K562 (cell line): ENCODE results near the gene KDF1. TPM values are rescaled to one million over a fixed set of nuclear protein-coding genes. Genes with fewer than 3 reads are reported as not detected.

Experiments used
- ATAC-seq: fragments of 200-7000 bp; cut with Tn5 transposase; 3 replicates; pipeline ENCODE4 v1.9.1; 2020; ENCODE audit warnings: moderate library complexity
- BruUV-seq: library from RNA; stranded (reverse); fragments of 400-500 nt; replicated peaks from 2 replicates; lab custom pipeline; 2021; lab: Mats Ljungman, UMichigan
- CTCF ChIA-PET: fragments of 300-600 bp; formaldehyde crosslinking; extraction: SDS; loops from one replicate; lab custom pipeline; 2021; ENCODE audit warnings: low intra/inter-chr PET ratio; lab: Yijun Ruan, JAX
- POLR2A ChIA-PET: fragments of 300-600, 350-650 bp; sonication (Branson Sonifier 250); formaldehyde crosslinking; extraction: SDS; loops from one replicate; lab custom pipeline; 2021; ENCODE audit warnings: antibody characterized with exemption, inconsistent platforms; lab: Yijun Ruan, JAX
- DNase-seq, 4 experiments: peaks; one replicate each; pipeline versions ENCODE4 v3.0.0 to v3.0.0-alpha.2; 2011 to 2018; ENCODE audit warnings: low spot score in 3 of 4, mixed read lengths in 3 of 4; ENCODE audit errors: extremely low read depth in 1 of 4
- FAIRE-seq: peaks from 2 replicates; lab custom pipeline; 2011; peaks lifted over from hg19 to GRCh38; lab: Jason Lieb, UNC
- H2AFZ ChIP-seq: 2 replicates; pipeline ENCODE4 v1.6.0; 2011; ENCODE audit warnings: low read depth, low read length, control low read depth, inconsistent platforms
- H3K27ac ChIP-seq: fragments of 200-600 bp; 3 replicates; pipeline ENCODE4 v1.8.0; 2011; ENCODE audit warnings: low read depth, mild to moderate bottlenecking, control low read depth, inconsistent platforms, low read length, moderate library complexity, mixed read lengths; ENCODE audit errors: extremely low read depth
- H3K27me3 ChIP-seq, 2 experiments: fragments of 300-600 bp in 1 of 2; 2 replicates in 1 of 2; 3 replicates in 1 of 2; pipeline versions ENCODE4 v1.6.0 to v1.8.0; 2011; ENCODE audit warnings: inconsistent platforms in 2 of 2, low read length in 2 of 2, mild to moderate bottlenecking in 1 of 2, mixed read lengths in 1 of 2, moderate library complexity in 1 of 2; ENCODE audit not compliant: control insufficient read depth in 2 of 2, insufficient read depth in 2 of 2
- H3K36me3 ChIP-seq: fragments of 300-600 bp; 3 replicates; pipeline ENCODE4 v1.8.0; 2011; ENCODE audit warnings: mild to moderate bottlenecking, low read length, inconsistent platforms; ENCODE audit not compliant: control insufficient read depth, insufficient read depth
- H3K4me1 ChIP-seq, 2 experiments: fragments of 200-600 bp in 1 of 2; replicated peaks in 1 of 2; 2 replicates in 1 of 2; 3 replicates in 1 of 2; pipeline versions ENCODE4 v1.5.1 to v1.8.0; 2011; ENCODE audit warnings: inconsistent platforms in 2 of 2, low read length in 2 of 2, mild to moderate bottlenecking in 1 of 2, mixed read lengths in 1 of 2, moderate library complexity in 1 of 2; ENCODE audit not compliant: control insufficient read depth in 2 of 2, insufficient read depth in 2 of 2
- H3K4me2 ChIP-seq: 2 replicates; pipeline ENCODE4 v1.6.1; 2011; ENCODE audit warnings: low read length, control low read depth, inconsistent platforms, mixed read lengths; ENCODE audit not compliant: insufficient read depth
- H3K4me3 ChIP-seq: fragments of 200-600 bp; sonication (generic), shearing (Covaris generic); 2 replicates; pipeline ENCODE4 v1.5.1; 2016; ENCODE audit warnings: control low read depth, inconsistent platforms
- H3K79me2 ChIP-seq: fragments of 200-600 bp; 3 replicates; pipeline ENCODE4 v1.8.0; 2011; ENCODE audit warnings: low read length, inconsistent platforms; ENCODE audit not compliant: control insufficient read depth, insufficient read depth
- H3K9ac ChIP-seq, 2 experiments: 2 replicates each; pipeline versions ENCODE4 v1.6.0 to v1.6.1; 2011; ENCODE audit warnings: low read depth in 2 of 2, low read length in 2 of 2, control low read depth in 1 of 2, inconsistent platforms in 1 of 2, mild to moderate bottlenecking in 1 of 2, mixed read lengths in 1 of 2; ENCODE audit not compliant: insufficient read depth in 1 of 2
- H3K9me1 ChIP-seq: one replicate; pipeline ENCODE4 v1.6.0; 2011; ENCODE audit warnings: inconsistent platforms, mild to moderate bottlenecking, low read length, moderate library complexity; ENCODE audit not compliant: control insufficient read depth, insufficient read depth
- H3K9me3 ChIP-seq: replicated peaks from 2 replicates; pipeline ENCODE4 v1.5.1; 2011; ENCODE audit warnings: low read depth, low read length, inconsistent platforms; ENCODE audit not compliant: control insufficient read depth, insufficient read depth
- H4K20me1 ChIP-seq: replicated peaks from 2 replicates; pipeline ENCODE4 v1.6.1; 2011; ENCODE audit warnings: low read length, inconsistent platforms, mixed read lengths; ENCODE audit not compliant: control insufficient read depth, insufficient read depth
- CEBPB ChIP-seq: fragments of 450-650 bp; IDR thresholded peaks from 2 replicates; pipeline ENCODE4 v1.6.1; 2016; ENCODE audit warnings: missing genetic modification characterization, missing compliant biosample characterization
- CEBPG ChIP-seq, 3 experiments: fragments of 200-800 bp in 1 of 3; sonication (Bioruptor generic) in 1 of 3; sonication (generic) in 1 of 3; formaldehyde crosslinking in 1 of 3; IDR thresholded peaks in 2 of 3; conservative IDR thresholded peaks in 1 of 3; 2 replicates each; pipeline versions ENCODE4 v1.6.1 to v1.8.0; 2016 to 2022; ENCODE audit warnings: missing compliant biosample characterization in 2 of 3, missing genetic modification characterization in 2 of 3, mild to moderate bottlenecking in 1 of 3, missing genetic modification reagents in 1 of 3
- WGBS: fragments of 100-300 bp; shearing (Covaris generic); methylation state at CpG from one replicate; pipeline ENCODE4 v1.1.6; 2016; ENCODE audit warnings: low coverage, mixed read lengths; ENCODE audit not compliant: insufficient coverage; ENCODE audit errors: missing lambda C conversion rate; 5-methylcytosine and 5-hydroxymethylcytosine counted together
- in situ Hi-C: fragments of 300-500 bp; cut with MboI; formaldehyde crosslinking; loops from 4 replicates; pipeline ENCODE4 v1.15.0; 2018; ENCODE audit warnings: inconsistent platforms, mixed read lengths
- intact Hi-C: fragments of 100-400 bp; cut with micrococcal nuclease; formaldehyde crosslinking; loops from 2 replicates; pipeline ENCODE4 v1.14.2; 2022
- polyA plus RNA-seq, 8 experiments: library from polyadenylated mRNA; depleted of rRNA in 4 of 8; stranded (reverse) in 5 of 8; unstranded in 3 of 8; fragments of >200 nt; fragmentation: Nextera tagmentation in 2 of 8; fragmentation: Illumina TruSeq in 1 of 8; extraction: Ambion mirVana in 2 of 8; extraction: Trizol in 1 of 8; gene quantifications; 2 replicates each; pipeline versions ENCODE4 v1.2.1 to v1.2.3, GENCODE V29; 2011 to 2014; ENCODE audit warnings: inconsistent platforms in 1 of 8, missing spikeins in 1 of 8
- total RNA-seq, 7 experiments: library from RNA; depleted of rRNA in 6 of 7; stranded (reverse); fragments of >200 nt in 6 of 7; fragmentation: Illumina TruSeq in 2 of 7; extraction: Trizol in 2 of 7; gene quantifications; 2 replicates each; pipeline versions ENCODE4 v1.2.1 to v1.2.3, GENCODE V29; 2011 to 2021; ENCODE audit warnings: low replicate concordance in 1 of 7
- TF ChIP-seq, protein P1 (sequence below): fragments of 450-650 bp; conservative IDR thresholded peaks from 2 replicates; pipeline ENCODE4 v1.6.1; 2016; ENCODE audit warnings: missing genetic modification characterization, low read depth, mild to moderate bottlenecking, control low read depth, missing compliant biosample characterization

KDF1 gene
- total and polyA plus RNA-seq, 9 of the 15 experiments (the other 6 are each of a cell fraction or from before 2014, with no cell fraction given) = 0.38 to 1.9 (median 0.83) TPM

DNA sequence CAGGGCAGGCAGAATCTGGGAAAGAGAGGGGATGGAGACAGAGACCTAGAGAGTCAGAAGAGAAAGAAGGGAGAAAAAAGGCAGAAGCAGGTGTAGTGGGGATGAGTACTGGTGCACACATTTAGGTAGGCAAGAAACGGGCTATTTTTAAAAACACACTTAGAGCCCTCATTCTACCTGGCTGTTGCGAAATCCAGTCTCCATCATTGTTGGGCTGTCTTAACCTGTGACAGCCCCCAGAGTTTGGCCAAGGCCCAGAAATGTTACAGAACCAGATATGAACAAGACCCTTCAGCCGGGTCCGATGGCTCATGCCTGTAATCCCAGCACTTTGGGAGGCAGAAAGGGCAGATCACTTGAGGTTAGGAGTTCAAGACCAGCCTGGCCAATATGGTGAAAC lies 12.6 kb upstream of the KDF1 start:
- Histone ChIP-seq H3K4me2 (no peak overlapping the region), H3K9me3 (no peaks in the 10 kb centered on the region), H3K27me3 (peaks cover under 1 to 25% of the 10 kb centered on the region in 2 experiments; a peak in 3 of 5 replicates), H3K79me2 (no peaks in the 10 kb centered on the region), H3K9me1 (no peaks in the 10 kb centered on the region), H3K4me3 (no peak overlapping the region), H2AFZ (no peak overlapping the region), H3K4me1 (peaks cover 3 to 8% of the 10 kb centered on the region in 2 experiments; a peak in 4 of 5 replicates), H3K36me3 (no peaks in the 10 kb centered on the region), H4K20me1 (0 out of 2 replicates have a peak, but pooled peaks cover 4% of the 10 kb centered on the region), H3K9ac (no peak overlapping the region), H3K27ac (no peak overlapping the region)
- no peak for FAIRE-seq
- no TSS peak for BruUV-seq
- DNase-seq = no peak
- POLR2A ChIA-PET = interaction anchor here (0.6 to 1.3 kb wide), 2 partner anchors 24 to 73 kb away, joined by 3 to 4 read pairs; partner anchors contain the start of gene GPATCH3
- no peak for ATAC-seq
- 7% methylated on average over 4 of the region's 4 CpGs for WGBS
- in situ Hi-C loops = no loop called here
- TF ChIP-seq CEBPG (CRISPR knock-in tag; IDR thresholded peaks at IDR 0.05) (0 out of 2 replicates have a peak, but pooled peaks have one; percentile 41), CEBPG (tag; conservative IDR thresholded peaks at IDR 0.05 in 1 of 2, IDR thresholded peaks at IDR 0.05 in 1 of 2) (peak in 1 of 2 experiments; percentile 49; a peak in 3 of 4 replicates), CEBPB (tag) (peak; percentile 78)
- TF ChIP-seq, protein P1, sequence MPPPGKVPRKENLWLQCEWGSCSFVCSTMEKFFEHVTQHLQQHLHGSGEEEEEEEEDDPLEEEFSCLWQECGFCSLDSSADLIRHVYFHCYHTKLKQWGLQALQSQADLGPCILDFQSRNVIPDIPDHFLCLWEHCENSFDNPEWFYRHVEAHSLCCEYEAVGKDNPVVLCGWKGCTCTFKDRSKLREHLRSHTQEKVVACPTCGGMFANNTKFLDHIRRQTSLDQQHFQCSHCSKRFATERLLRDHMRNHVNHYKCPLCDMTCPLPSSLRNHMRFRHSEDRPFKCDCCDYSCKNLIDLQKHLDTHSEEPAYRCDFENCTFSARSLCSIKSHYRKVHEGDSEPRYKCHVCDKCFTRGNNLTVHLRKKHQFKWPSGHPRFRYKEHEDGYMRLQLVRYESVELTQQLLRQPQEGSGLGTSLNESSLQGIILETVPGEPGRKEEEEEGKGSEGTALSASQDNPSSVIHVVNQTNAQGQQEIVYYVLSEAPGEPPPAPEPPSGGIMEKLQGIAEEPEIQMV (tag) = no peak
- intact Hi-C loops = no loop called here
- CTCF ChIA-PET = no interaction called here
